WERI-Rb-1 (cell line): ENCODE measurements around the gene RASD1.
"Not testable (repeated sequence)": the region's sequence is repeated elsewhere in the genome, so short reads cannot be mapped to it uniquely, and the experiment has no call there.

Experiments used
- DNase-seq: peaks from one replicate; pipeline ENCODE4 v3.0.0-alpha.2; 2020
- H3K27ac ChIP-seq: fragments of 250-450 bp; sonication (Bioruptor Pico); 2 replicates; pipeline ENCODE4 v1.5.1; 2020; ENCODE audit warnings: mild to moderate bottlenecking, moderate library complexity
- H3K27me3 ChIP-seq: fragments of 250-450 bp; sonication (Bioruptor Pico); 2 replicates; pipeline ENCODE4 v1.5.1; 2021; ENCODE audit warnings: mild to moderate bottlenecking, low read depth, moderate library complexity; ENCODE audit not compliant: insufficient read depth, severe bottlenecking
- H3K36me3 ChIP-seq: fragments of 250-450 bp; sonication (Bioruptor Pico); 2 replicates; pipeline ENCODE4 v1.5.1; 2020; ENCODE audit warnings: mild to moderate bottlenecking, moderate library complexity
- H3K4me3 ChIP-seq: 2 replicates; pipeline ENCODE4 v1.5.1; 2011; ENCODE audit warnings: low read depth, mild to moderate bottlenecking, control low read depth, low read length
- H3K9me3 ChIP-seq: fragments of 250-450 bp; sonication (Bioruptor Pico); 2 replicates; pipeline ENCODE4 v1.5.1; 2021; ENCODE audit warnings: mild to moderate bottlenecking, moderate library complexity; ENCODE audit not compliant: severe bottlenecking
- TF ChIP-seq, protein P1 (sequence below): IDR thresholded peaks from 2 replicates; pipeline ENCODE4 v1.5.1; 2011; ENCODE audit warnings: low read depth, mild to moderate bottlenecking, control low read depth, inconsistent platforms, low read length

RASD1 gene

DNA sequence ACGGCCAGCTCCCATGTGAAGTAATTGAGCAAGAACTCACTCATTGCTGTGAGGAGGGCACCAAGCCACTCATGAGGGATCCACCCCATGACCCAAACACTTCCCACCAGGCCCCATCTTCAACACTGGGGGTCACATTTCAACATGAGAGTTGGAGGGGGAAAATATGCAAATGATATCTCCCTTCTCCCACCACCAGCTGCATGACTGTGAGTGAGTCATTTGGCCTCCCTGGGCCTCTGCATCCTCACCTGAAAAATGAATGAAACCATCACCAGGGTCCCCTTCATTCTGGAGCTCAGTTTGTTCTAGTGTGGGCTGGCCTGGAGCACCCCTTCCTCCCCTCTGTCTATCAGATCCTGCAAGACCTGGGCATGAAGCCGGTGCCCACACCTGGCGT lies 26.2 kb downstream of the RASD1 start:
- Histone ChIP-seq H3K4me3 (no peak overlapping the region), H3K9me3 (peaks cover 4% of the 10 kb centered on the region), H3K36me3 (no peaks in the 10 kb centered on the region), H3K27me3 (no peaks in the 10 kb centered on the region), H3K27ac (no peak overlapping the region)
- no peak for DNase-seq
- TF ChIP-seq, protein P1, sequence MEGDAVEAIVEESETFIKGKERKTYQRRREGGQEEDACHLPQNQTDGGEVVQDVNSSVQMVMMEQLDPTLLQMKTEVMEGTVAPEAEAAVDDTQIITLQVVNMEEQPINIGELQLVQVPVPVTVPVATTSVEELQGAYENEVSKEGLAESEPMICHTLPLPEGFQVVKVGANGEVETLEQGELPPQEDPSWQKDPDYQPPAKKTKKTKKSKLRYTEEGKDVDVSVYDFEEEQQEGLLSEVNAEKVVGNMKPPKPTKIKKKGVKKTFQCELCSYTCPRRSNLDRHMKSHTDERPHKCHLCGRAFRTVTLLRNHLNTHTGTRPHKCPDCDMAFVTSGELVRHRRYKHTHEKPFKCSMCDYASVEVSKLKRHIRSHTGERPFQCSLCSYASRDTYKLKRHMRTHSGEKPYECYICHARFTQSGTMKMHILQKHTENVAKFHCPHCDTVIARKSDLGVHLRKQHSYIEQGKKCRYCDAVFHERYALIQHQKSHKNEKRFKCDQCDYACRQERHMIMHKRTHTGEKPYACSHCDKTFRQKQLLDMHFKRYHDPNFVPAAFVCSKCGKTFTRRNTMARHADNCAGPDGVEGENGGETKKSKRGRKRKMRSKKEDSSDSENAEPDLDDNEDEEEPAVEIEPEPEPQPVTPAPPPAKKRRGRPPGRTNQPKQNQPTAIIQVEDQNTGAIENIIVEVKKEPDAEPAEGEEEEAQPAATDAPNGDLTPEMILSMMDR, result no peak

DNA sequence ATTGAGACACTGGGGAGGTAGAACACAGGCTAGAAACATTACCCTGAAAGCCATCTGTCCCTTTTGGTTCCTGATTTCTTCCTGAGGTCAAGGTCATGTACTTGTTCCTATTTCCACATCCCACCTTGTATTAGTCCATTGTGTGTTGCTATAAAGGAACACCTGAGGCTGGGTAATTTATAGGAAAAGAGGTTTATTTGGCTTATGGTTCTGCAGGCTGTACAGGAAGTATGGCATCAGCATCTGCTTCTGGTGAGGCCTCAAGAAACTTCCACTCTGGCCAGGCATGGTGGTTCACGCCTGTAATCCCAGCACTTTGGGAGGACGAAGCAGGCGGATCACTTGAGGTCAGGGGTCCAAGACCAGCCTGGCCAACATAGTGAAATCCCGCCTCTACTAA lies 26.8 kb downstream of the RASD1 start:
- TF ChIP-seq, protein P1, result no peak
- Histone ChIP-seq H3K9me3 (peaks cover 4% of the 10 kb centered on the region), H3K27me3 (no peaks in the 10 kb centered on the region), H3K27ac (no peak overlapping the region), H3K36me3 (no peaks in the 10 kb centered on the region), H3K4me3 (no peak overlapping the region)
- no peak for DNase-seq

DNA sequence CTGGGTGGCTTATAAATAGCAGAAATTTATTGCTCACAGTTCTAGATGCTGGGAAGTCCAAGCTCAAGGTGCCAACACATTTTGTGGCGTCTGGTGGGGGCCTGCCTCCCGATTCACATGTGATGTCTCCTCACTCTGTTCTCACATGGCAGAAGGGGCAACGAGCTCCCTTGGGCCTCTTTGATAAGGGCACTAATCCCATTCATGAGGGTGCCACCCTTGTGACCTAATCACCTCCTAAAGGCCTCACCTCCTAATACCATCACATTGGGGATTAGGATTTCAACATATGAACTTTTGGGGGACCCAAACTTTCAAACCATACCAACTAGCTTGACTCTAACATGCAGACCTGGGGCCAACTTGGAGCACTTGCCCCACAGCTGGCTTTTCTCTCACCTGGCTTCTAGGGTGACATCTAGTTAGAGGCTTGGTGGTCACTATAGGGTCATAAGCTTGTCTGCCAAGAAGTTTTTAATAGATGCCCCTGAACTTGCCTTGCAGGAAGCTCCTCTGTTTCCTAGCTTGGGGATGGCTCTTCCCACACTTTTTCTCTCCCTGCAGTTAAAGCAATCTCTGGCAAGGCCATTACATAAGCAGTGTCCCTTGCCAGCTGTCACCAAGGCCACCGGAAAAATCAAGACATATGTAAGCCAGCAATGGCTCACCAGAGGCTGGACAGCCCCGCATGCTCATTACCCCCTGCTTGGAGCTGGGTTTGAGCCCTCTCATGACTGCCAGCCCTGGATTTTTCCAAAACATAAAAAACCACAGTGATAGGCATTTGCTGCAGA lies 27.8 kb downstream of the RASD1 start:
- Histone ChIP-seq H3K27ac (peak overlapping the region; percentile 69), H3K9me3 (peaks cover 4% of the 10 kb centered on the region), H3K4me3 (no peak overlapping the region), H3K36me3 (no peaks in the 10 kb centered on the region), H3K27me3 (no peaks in the 10 kb centered on the region)
- no peak for DNase-seq
- TF ChIP-seq, protein P1, result no peak

DNA sequence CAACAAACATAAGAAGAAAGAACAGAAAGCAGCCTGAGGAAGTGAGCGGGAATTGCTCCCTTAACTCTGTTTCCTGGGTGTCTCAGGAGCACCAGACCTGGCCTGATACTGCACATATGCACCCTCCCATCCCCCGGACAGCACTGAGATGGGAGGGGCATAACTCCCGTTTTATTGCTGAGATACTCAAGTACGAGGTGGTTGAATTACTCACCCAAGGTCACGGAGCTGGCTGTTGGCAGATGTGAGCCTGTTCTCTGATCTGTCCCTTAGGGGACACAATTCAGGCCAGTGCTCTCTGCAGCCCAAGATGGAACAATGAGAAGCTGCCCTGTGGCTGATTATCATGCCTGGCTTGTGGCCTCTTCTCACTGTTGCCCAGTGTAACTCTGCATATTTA lies 28.5 kb downstream of the RASD1 start:
- Histone ChIP-seq H3K27me3 (no peaks in the 10 kb centered on the region), H3K4me3 (no peak overlapping the region), H3K27ac (peak overlapping the region; percentile 69), H3K9me3 (peaks cover 4% of the 10 kb centered on the region), H3K36me3 (no peaks in the 10 kb centered on the region)
- DNase-seq, result peak; percentile 23
- TF ChIP-seq, protein P1, result no peak

DNA sequence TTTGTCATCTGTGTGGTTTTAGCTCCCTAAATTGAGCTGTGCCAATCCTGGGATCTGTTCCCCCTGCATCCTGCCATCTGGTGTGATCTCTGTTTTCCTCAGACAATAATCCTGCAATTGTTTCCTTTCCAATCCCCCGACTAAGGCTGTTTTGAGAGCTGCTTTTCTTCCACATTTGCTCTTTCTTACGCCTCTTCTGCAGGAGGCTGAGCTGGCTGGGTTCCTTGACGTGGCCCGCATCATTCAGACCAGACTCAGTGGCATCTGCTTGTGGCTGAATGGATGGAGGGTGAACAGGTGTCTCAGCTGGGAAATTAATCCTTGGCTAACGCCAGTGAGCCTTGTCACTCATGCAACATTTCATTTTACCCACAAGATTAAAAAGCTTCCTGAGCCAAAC lies 29.2 kb downstream of the RASD1 start:
- no peaks in the 10 kb centered on the region for H3K36me3 ChIP-seq
- TF ChIP-seq, protein P1, result no peak
- H3K4me3 ChIP-seq, result no peak overlapping the region
- no peaks in the 10 kb centered on the region for H3K27me3 ChIP-seq
- peaks cover 4% of the 10 kb centered on the region for H3K9me3 ChIP-seq
- H3K27ac ChIP-seq, result peak overlapping the region; percentile 69
- DNase-seq, result peak; percentile 72

DNA sequence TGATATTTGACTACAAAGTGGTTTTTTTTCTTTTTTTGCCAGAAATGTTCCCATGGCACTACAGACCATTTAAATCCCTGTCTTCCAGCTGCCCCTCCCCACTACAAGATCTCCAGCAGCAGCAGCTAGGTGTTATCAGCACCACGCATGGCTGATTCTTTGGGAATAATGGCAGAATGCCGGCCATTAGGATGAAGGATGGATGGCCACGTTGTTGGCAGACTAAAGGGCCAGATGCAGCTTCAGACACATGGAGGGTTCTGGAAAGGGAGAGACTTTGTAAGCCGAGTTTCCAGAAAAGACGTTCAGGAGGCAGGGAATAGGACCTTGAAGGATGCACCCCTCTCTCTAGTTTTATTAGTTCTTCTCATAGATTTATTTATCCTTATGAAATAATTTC lies 29.7 kb downstream of the RASD1 start:
- TF ChIP-seq, protein P1, result no peak
- peak overlapping the region; percentile 69 for H3K27ac ChIP-seq
- peaks cover 4% of the 10 kb centered on the region for H3K9me3 ChIP-seq
- no peak overlapping the region for H3K4me3 ChIP-seq
- H3K27me3 ChIP-seq, result no peaks in the 10 kb centered on the region
- no peaks in the 10 kb centered on the region for H3K36me3 ChIP-seq
- no peak for DNase-seq

DNA sequence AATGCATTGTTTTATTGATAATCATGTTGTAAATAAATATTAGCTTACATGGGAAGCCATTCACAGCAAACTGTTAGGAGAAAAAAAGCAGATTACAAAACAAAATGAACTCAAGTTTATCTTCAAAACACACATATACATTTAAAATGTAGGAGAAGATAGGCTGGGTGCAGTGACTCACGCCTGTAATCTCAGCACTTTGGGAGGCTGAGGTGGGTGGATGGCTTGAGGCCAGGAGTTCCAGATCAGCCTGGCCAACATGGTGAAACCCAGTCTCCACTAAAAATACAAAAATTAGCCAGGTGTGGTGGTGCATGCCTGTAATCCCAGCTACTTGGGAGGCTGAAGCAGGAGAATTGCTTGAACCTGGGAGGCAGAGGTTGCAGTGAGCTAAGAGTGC lies 30.3 kb downstream of the RASD1 start:
- H3K36me3 ChIP-seq, H3K4me3 ChIP-seq, H3K27ac ChIP-seq, H3K9me3 ChIP-seq, DNase-seq, H3K27me3 ChIP-seq: not testable (repeated sequence)
